SK-N-SH treated with all-trans-retinoic acid at 6 μM for 48 hours (cell line): Measurements from ENCODE around the gene UGT1A5.

Experiments used
- ATAC-seq: fragments of 200-7000 bp; cut with Tn5 transposase; 3 replicates; pipeline ENCODE4 v1.9.1; 2020; ENCODE audit warnings: mild to moderate bottlenecking, moderate library complexity
- ARNTL ChIP-seq: fragments of 450-650 bp; formaldehyde crosslinking; IDR thresholded peaks from 2 replicates; pipeline ENCODE4 v1.5.0; 2020; ENCODE audit warnings: low read depth, mild to moderate bottlenecking, moderate library complexity, borderline replicate concordance
- BACH2 ChIP-seq: fragments of 250-450 bp; sonication (Bioruptor Pico); IDR thresholded peaks from 2 replicates; pipeline ENCODE4 v1.9.0; 2021; ENCODE audit warnings: mild to moderate bottlenecking, borderline replicate concordance
- CREB5 ChIP-seq: fragments of 250-450 bp; sonication (Bioruptor Pico); IDR thresholded peaks from 2 replicates; pipeline ENCODE4 v1.5.1; 2020; ENCODE audit warnings: low read depth, mild to moderate bottlenecking, moderate library complexity
- CSDC2 ChIP-seq: fragments of 250-450 bp; sonication (Bioruptor Pico); IDR thresholded peaks from 2 replicates; pipeline ENCODE4 v1.5.0; 2020; ENCODE audit warnings: mild to moderate bottlenecking, moderate library complexity
- CSRNP3 ChIP-seq: fragments of 250-450 bp; sonication (Bioruptor Pico); IDR thresholded peaks from 2 replicates; pipeline ENCODE4 v1.5.1; 2021; ENCODE audit warnings: mild to moderate bottlenecking, moderate library complexity
- ESRRG ChIP-seq: fragments of 250-450 bp; sonication (Bioruptor Pico); IDR thresholded peaks from 2 replicates; pipeline ENCODE4 v1.6.1; 2021; ENCODE audit warnings: mild to moderate bottlenecking
- GLIS3 ChIP-seq: fragments of 250-450 bp; sonication (Bioruptor Pico); IDR thresholded peaks from 2 replicates; pipeline ENCODE4 v1.5.0; 2020; ENCODE audit warnings: mild to moderate bottlenecking, moderate library complexity
- ISL1 ChIP-seq: fragments of 250-450 bp; sonication (Bioruptor Pico); IDR thresholded peaks from 2 replicates; pipeline ENCODE4 v2.1.2; 2022; ENCODE audit warnings: mild to moderate bottlenecking, moderate library complexity
- OSR1 ChIP-seq: fragments of 250-450 bp; sonication (Bioruptor Pico); IDR thresholded peaks from 2 replicates; pipeline ENCODE4 v1.8.0; 2022; ENCODE audit warnings: moderate library complexity, mild to moderate bottlenecking, inconsistent platforms
- PATZ1 ChIP-seq: fragments of 250-450 bp; sonication (Bioruptor Pico); IDR thresholded peaks from 2 replicates; pipeline ENCODE4 v1.8.0; 2020; ENCODE audit warnings: mild to moderate bottlenecking, moderate library complexity, borderline replicate concordance
- PPARA ChIP-seq: fragments of 250-450 bp; sonication (Bioruptor Pico); IDR thresholded peaks from 2 replicates; pipeline ENCODE4 v1.5.0; 2020; ENCODE audit warnings: mild to moderate bottlenecking, borderline replicate concordance
- RARB ChIP-seq: fragments of 250-450 bp; sonication (Bioruptor Pico); IDR thresholded peaks from 2 replicates; pipeline ENCODE4 v1.8.0; 2021; ENCODE audit warnings: mild to moderate bottlenecking, moderate library complexity
- SNAI2 ChIP-seq: fragments of 250-450 bp; sonication (Bioruptor Pico); IDR thresholded peaks from 2 replicates; pipeline ENCODE4 v1.5.0; 2020; ENCODE audit warnings: mild to moderate bottlenecking, moderate library complexity
- TCF4 ChIP-seq: fragments of 250-450 bp; sonication (Bioruptor Pico); IDR thresholded peaks from 2 replicates; pipeline ENCODE4 v1.8.0; 2021; ENCODE audit warnings: mild to moderate bottlenecking, moderate library complexity, borderline replicate concordance
- TOX ChIP-seq: fragments of 250-450 bp; sonication (Bioruptor Pico); IDR thresholded peaks from 2 replicates; pipeline ENCODE4 v1.8.0; 2021; ENCODE audit warnings: mild to moderate bottlenecking, moderate library complexity, borderline replicate concordance
- TSHZ2 ChIP-seq: fragments of 250-450 bp; sonication (Bioruptor Pico); IDR thresholded peaks from 2 replicates; pipeline ENCODE4 v1.5.0; 2020; ENCODE audit warnings: mild to moderate bottlenecking, moderate library complexity
- ZC3H10 ChIP-seq: fragments of 250-450 bp; sonication (Bioruptor Pico); IDR thresholded peaks from 2 replicates; pipeline ENCODE4 v1.5.1; 2021; ENCODE audit warnings: mild to moderate bottlenecking, moderate library complexity
- ZFP3 ChIP-seq: fragments of 250-450 bp; sonication (Bioruptor Pico); IDR thresholded peaks from 2 replicates; pipeline ENCODE4 v1.5.0; 2020; ENCODE audit warnings: mild to moderate bottlenecking, moderate library complexity
- ZFP30 ChIP-seq: fragments of 450-650 bp; formaldehyde crosslinking; IDR thresholded peaks from 2 replicates; pipeline ENCODE4 v1.5.0; 2022; ENCODE audit warnings: mild to moderate bottlenecking, moderate library complexity
- ZNF70 ChIP-seq: fragments of 450-650 bp; formaldehyde crosslinking; IDR thresholded peaks from 2 replicates; pipeline ENCODE4 v1.5.0; 2020; ENCODE audit warnings: mild to moderate bottlenecking, moderate library complexity
- ZNF8 ChIP-seq: fragments of 450-650 bp; formaldehyde crosslinking; IDR thresholded peaks from 2 replicates; pipeline ENCODE4 v1.5.0; 2020; ENCODE audit warnings: mild to moderate bottlenecking, moderate library complexity

The UGT1A5 gene

GRCh38 chr2:233801357-233802131, 88.8 kb downstream of the UGT1A5 start:
- TF ChIP-seq TCF4 (CRISPR knock-in tag) (no peak), BACH2 (no peak), PPARA (no peak), ARNTL (CRISPR knock-in tag) (no peak), CSRNP3 (CRISPR knock-in tag) (no peak), PATZ1 (CRISPR knock-in tag) (no peak)
- ATAC-seq = no peak

GRCh38 chr2:233802132-233802815, 89.6 kb downstream of the UGT1A5 start:
- no peak for TF ChIP-seq ZFP30
- TF ChIP-seq ZC3H10 (CRISPR knock-in tag) = no peak
- no peak for TF ChIP-seq GLIS3 (CRISPR knock-in tag)
- TF ChIP-seq SNAI2 (CRISPR knock-in tag) = no peak
- TF ChIP-seq RARB (CRISPR knock-in tag) = no peak
- TF ChIP-seq BACH2 = no peak
- no peak for TF ChIP-seq PPARA
- no peak for TF ChIP-seq CSDC2 (CRISPR knock-in tag)
- no peak for TF ChIP-seq CSRNP3 (CRISPR knock-in tag)
- TF ChIP-seq ZNF70 = no peak
- TF ChIP-seq ISL1 (CRISPR knock-in tag) = no peak
- TF ChIP-seq PATZ1 (CRISPR knock-in tag) = no peak
- no peak for TF ChIP-seq TCF4 (CRISPR knock-in tag)
- TF ChIP-seq ESRRG (CRISPR knock-in tag) = no peak
- no peak for TF ChIP-seq TOX (CRISPR knock-in tag)
- TF ChIP-seq ZFP3 (CRISPR knock-in tag) = no peak
- no peak for TF ChIP-seq CREB5 (CRISPR knock-in tag)
- no peak for TF ChIP-seq OSR1 (CRISPR knock-in tag)
- no peak for TF ChIP-seq ZNF8
- no peak for TF ChIP-seq TSHZ2 (CRISPR knock-in tag)
- no peak for ATAC-seq
